Ovary (tissue), 3 donors: ENCODE results near the gene MCTP1.

ENCODE experiments used
- POLR2A ChIP-seq: fragments of 450-650 bp; IDR thresholded peaks from one replicate; pipeline ENCODE4 v1.6.1; 2017; ENCODE audit warnings: antibody characterized with exemption, mild to moderate bottlenecking, moderate library complexity
- TF ChIP-seq, protein P1 (sequence below), 3 donors: fragments of 450-650 bp in 2 of 3; fragments of 200-600 bp in 1 of 3; IDR thresholded peaks; one replicate each; pipeline versions ENCODE4 v1.5.1 to v1.8.0; 2016 to 2022; ENCODE audit warnings: antibody characterized with exemption in 3 of 3, mild to moderate bottlenecking in 1 of 3
- donor health status: DM: no; HTN: no; CAD: no.

DNA sequence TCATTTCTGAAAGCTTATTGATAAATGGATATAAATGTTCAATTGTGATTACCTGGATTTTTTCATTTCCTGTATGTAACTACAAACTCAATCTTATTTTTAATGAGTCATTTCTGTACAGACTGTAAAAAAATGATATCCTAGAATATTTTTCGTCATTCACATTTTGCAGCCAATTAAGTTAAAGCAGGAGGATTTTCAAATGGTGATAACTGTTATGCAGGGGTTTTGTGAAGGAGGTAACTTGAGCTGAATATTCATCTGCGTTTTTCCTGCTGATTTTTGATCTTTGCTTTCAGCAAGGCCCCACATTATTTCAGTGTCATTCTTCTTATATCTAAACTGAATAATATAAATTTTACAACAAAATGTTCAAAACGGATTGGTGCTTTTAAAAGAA, 592.3 kb downstream of the MCTP1 start:
- TF ChIP-seq POLR2A = no peak
- TF ChIP-seq, protein P1, sequence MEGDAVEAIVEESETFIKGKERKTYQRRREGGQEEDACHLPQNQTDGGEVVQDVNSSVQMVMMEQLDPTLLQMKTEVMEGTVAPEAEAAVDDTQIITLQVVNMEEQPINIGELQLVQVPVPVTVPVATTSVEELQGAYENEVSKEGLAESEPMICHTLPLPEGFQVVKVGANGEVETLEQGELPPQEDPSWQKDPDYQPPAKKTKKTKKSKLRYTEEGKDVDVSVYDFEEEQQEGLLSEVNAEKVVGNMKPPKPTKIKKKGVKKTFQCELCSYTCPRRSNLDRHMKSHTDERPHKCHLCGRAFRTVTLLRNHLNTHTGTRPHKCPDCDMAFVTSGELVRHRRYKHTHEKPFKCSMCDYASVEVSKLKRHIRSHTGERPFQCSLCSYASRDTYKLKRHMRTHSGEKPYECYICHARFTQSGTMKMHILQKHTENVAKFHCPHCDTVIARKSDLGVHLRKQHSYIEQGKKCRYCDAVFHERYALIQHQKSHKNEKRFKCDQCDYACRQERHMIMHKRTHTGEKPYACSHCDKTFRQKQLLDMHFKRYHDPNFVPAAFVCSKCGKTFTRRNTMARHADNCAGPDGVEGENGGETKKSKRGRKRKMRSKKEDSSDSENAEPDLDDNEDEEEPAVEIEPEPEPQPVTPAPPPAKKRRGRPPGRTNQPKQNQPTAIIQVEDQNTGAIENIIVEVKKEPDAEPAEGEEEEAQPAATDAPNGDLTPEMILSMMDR (IDR thresholded peaks at IDR 0.05) = no peak
